UCSD-AML1 (cell line): ENCODE measurements around the gene DCLK1.

Source experiments
- DNase-seq: peaks from one replicate; lab custom pipeline; 2025; ENCODE audit not compliant: unreplicated experiment; lab: John Stamatoyannopoulos, UW

DCLK1 gene

DNA sequence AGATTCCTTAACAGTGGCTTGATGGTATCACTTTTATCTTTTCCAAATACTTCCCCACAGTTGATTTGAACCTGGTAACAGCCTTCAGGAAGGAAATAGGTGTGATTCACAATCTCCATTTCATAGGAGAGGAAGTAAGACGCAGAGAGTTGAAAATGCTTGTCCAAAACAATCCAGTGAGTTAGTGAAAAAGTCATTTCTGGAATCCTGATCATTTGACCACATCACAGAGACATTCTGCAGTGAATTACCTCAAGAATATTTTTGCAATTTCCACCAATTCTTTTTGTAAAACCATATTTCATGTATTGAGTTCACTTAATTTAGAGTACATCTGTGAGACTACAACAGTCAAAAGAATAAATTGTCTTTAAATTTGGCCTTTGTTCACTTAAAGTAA is 292.8 kb downstream of the DCLK1 start:
- no peak for DNase-seq

DNA sequence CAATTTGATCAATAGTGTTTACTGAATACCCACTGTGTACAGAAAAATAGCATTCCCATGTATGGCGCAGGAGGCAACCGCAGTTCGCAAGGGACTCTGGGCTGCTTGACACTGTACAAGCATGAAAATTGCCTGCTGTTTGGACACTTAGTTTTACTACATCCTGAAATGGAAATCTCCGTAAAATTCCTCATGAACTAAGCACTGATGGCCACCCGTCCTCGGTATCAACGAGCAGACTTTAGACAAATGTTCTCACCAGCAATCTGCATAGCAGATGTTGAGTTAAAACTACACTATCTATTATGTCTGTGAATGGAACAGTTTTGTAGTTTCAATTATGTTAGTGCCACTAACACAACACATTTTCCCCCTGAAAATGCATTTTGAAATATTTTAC is 294.7 kb downstream of the DCLK1 start:
- DNase-seq = no peak

DNA sequence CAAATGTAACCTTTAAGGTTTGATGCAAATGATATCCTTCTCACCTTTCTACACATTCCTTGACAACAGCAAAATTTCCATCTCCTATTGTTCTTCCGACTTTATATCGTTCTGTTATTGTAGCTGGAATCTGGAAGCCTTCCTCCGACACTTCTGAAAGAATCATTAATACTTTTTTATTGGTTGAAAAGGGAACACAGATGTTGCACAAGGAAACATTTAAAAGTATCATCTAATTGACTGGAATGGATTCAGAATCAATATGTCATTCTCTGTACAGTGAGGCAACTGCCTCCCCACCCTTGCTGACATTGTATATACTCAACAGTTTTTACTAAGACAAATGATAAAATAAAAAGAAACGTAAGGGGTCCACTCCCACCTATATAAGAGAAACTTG is 295.2 kb downstream of the DCLK1 start:
- no peak for DNase-seq

DNA sequence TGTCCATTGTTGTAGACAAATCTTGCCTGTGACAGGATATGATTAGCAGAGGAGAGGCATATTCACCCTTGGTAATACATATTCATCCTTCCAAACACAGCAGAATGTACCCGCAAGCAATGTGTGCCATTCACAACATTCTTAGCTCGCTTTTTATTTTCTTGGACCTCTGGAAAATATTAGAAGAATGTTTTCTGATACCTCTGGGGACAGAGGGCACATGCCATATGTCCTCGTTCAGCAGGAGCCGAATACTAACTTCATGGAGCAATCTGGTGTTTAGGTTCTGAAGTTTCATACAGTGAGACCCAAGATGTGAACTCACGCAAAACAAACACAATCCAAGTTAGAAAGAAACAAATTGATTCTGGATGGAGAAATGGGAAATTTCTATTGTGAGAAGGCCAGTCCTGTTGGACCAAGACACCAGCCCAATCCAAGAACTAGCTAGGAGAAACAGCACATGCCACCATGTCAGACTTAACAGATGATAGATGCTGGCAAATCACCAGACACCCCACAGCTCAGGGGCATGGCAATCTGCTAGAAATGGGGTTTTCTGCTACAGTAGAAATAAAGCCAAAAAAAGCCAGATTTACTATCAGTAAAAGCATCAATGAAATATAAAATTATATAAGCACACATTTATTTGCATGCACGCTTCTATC is 297.4 kb downstream of the DCLK1 start:
- no peak for DNase-seq

DNA sequence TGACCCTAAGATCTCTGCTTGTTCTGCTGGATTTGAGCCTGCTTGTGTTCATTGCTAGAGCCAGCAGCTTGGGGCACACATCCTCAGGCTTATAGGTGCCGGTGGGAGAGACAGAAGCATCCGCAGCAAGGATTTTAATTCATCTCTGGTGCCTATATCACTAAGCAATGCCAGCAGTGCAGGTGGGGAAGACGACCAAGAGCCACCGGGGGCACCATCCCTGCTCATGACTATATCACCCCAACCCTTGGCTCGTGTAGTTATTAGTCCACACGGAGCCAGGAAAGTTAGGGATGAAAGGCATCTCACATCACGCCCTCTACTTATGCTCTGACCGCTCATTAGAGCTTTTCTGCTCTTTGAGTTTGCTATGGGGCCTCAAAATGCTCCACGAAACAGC is 298.2 kb downstream of the DCLK1 start:
- DNase-seq = no peak

DNA sequence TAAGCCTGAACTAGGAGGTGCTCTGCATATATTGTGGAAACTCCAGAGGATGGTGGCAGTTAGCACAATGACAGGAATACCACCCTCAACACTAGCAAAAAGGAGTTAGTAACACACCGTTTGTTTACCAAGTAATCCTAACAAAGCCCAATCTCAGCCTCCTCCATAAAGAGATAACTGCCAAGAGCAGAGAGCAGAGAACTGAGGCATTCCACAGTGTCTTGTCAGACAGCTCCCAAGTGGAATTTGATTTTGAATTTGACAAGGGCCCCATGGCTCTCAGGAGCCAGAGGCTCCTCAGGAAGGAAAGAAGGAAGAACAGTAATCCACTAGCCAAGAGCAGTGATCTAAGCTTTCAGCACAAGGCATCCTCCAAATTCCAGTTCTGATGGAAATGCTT is 298.6 kb downstream of the DCLK1 start:
- no peak for DNase-seq

DNA sequence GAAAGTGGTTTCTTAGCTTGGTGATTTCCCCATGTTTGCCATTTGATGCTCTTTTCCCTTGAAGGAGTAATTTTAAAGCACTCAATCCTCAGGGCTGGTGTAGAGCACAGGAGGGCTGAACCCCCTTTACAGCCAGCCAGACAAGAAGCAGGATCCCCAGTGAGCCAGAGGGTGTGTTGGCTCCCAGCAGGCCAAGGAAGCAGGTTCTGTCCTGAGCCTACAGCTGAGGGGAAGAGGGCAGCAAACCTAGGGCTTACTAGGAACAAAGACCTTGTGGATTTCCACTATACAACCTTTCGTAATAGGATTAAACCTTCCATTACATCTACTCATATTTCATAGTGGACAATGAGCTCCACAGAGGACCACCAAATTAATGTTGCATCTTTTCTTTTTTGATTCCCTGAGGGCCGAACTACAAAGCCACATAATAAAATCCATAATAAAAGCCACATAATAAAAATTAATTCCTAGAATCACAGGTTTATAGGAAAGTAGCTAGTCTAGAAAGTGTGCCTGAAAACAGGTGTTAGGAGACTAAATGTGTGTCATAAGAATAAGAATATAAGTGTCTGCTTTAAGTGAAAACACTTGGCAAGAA is 300.2 kb downstream of the DCLK1 start:
- DNase-seq = no peak

DNA sequence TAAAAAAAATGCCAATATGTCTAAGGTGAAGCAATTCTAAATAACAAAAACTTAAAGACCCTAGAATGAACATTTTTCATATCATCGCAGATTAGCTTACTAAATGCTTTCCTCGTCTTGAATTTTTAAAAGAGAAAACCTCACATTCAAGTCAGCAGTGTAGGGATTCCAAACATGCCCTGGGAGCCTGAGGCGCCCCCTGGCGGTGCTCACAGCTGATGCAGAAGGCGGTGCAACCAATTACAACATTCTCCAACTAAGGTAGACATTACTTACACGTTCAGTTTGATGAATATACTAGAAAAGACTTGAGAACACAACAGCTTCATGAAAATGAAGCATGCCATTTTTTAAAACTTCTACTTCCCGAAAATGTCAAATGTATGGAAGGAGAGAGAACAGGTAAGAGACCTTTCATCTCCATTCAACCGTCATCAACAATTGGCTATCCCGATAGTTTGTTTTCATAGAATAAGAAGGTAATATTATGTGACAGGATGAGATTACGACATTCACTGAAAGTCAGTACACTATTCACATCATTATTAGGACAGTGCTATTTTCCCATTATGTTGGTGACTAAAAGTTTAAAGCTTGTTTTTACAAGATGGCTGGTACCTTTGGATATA is 304.4 kb downstream of the DCLK1 start:
- peak; percentile 18 for DNase-seq

DNA sequence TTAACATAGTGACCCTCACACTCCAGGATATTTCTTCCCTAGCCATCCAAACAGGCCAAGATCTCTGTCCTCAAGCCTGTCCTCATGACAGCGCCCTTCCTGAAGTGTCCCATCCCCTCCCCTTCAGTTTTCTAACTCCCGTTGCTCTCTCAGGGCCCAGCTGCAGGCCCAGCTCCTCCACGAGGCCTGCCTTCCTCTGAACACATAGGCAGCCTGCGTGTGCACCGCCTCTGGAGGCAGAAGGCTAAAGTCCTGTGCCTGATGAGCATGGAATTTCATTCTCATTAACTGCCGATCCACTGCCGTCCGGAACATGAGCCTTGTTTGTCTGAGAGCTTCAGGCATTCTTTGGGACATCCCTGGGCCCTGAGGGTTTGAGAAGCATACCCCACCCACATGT is 306.4 kb downstream of the DCLK1 start:
- no peak for DNase-seq

DNA sequence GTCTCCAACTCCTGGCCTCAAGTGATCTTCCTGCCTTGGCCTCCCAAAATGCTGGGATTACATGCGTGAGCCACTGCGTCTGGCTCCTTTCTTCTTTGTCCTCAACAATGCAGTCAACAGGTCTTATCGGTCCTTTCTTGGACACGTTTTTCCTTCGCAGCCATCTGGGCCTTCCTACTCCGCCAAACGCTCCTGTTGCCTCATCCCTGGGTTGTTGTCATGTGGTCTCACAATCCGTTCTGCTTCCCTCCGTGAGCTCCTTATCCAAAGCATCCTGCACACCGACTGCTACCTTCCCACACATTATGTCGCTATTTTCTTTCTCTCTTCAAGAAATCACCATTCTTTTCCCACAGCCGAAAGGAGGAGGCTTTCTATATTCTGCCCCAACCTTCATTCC is 306.8 kb downstream of the DCLK1 start:
- DNase-seq = no peak

DNA sequence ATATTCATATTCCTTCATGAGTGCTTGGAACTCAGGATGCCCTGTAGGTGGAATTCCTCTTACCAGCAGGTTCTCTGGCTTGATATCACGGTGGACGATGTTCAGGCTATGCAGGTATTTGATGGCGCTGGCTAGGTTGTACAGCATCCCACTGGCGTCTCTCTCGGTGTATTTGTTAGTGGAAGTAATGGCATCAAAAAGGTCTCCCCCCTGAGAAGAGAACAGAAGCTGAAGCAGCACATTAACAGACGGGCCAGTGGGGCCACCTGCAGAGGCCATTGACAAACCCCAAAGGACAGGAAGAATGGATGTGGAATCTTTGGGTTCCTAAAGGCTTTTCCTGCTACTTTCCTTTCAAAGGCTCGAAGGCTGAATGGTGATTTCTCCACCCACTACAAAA is 308.5 kb downstream of the DCLK1 start:
- no peak for DNase-seq

DNA sequence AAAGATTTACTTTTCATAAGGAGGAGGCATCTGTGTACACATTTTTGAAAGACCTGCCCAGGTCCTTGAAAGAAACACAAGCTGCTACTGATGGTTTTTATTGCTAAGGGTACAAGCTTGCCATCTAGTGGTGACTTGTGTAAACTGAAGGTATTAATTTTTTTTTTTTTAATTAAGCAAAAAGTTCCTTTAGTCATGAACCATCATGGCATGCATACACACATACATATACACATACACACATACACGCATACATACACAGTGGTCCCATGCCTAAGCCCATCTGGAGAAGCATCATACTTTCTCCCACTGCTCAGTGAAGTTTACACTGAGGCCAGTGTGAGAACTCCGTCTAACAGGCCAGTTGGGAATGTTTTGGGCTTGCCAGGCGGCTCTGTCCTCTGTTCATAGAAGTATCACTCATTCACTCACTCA is 312.5 kb downstream of the DCLK1 start:
- no peak for DNase-seq

DNA sequence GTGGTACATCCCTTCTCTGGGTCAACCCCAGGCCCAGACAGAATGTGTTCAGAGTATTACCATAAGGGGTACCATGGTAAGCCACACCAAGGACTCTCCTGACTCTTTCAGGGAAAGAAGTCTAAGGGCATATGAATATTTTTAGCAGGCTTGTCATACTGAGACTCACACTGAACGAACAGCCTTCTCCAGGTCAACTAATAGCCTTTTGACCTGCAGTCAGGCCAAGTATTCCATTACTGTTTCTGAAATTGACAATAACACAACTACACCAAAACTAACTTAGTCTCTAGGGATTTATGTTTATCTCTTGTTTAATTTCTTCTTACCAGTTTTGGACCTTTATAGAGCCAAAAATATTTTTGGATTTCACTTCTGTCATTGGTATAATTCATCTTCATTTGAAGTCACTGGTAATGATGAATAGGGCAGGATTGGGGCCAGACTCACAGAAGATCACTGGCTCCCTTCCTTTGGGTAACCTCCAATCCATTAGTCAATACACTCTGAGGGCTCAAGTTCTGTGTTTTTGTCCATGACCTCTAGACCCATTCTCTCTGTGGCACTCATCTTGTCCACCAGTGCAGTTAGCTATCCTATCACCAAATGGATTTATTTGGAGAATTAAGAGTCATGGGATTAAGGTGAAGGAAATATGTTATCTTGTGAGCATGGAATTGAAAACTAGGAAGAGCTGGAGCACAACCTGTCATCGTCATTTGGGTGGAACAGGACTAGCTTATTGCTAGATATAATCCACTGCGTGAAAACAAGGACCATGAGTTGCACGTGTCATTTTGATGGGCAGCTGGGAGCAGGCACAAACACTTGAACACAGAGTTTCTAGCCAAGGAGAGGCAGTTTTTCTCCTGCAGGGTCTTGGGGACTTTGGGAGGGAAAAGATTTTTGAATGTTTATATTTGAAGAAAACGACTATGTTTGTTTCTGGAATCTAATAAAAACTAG is 313.3 kb downstream of the DCLK1 start:
- DNase-seq = no peak

DNA sequence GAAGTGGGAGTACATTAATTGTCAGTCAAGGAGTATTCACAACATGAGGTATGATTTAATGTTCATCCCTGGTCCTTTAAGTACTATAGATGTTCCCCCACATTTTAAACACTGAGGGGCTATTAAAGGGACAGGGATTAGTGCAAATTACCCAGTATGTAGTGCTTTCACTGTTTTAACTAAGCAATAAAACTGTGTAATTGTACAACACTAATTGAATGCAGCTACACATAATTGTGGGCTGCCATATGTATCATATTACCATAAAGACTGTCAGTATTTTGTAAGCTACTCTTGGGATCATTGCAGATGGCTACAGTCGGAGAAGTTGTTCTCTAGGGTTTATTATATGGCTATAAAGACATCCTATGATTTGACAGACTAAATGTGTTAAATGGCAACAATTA is 316.6 kb downstream of the DCLK1 start:
- DNase-seq = no peak

DNA sequence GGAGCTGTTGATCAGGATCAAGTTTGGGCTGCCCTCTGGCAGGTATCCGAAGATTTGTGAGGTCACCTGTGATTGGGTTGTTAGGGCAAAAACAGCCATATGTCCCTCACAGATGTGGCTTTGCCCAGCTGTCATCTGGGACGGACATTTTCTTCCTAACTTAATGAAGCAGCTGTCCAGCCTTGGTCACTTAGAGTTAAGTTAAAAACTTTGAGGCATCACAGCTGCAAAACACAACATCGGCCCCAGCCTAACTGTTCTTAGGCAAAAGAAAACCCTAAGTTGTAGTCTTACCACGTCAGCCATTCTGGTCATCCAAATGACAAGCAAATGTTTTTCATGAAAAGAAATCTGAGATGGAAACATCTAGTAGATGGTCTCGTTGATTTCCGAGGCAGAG is 318.4 kb downstream of the DCLK1 start:
- DNase-seq = no peak

DNA sequence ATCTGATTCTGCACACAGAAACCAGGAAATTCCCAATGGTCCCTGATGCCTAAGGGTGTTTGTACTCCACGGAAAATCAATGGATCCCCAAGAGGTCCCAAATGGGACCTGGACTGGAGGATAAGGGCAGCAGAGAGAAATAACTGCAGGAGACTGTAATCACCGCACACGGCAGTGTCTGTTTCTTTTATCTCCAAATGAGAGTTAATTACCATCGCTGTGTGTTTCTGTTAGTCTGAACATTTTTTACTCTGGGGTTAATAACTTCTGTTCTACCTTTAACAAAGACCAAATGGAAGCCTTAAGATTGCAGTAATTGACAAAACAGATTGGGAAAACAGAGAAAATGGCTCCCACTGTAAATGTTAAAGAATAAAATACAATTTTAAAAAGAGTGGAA is 320.9 kb downstream of the DCLK1 start:
- DNase-seq = no peak

DNA sequence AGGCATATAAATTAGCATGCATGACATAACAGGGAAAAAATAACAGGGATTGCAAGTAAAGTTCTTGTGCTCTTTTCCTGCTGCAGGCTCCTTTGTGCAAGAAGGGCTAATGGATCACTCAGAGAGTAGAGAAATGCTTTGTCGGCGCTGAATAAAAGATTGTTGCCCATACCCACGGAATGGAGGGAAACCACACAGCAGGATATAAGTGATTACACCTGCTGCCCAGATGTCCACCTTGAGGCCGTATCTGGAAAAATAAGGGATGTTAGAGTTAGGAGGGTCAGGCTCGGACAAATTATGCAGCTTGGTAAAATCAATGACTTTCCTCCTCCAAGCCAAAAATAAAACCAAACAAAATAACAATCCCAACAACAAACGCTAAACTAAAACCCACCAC is 322.3 kb downstream of the DCLK1 start:
- no peak for DNase-seq

DNA sequence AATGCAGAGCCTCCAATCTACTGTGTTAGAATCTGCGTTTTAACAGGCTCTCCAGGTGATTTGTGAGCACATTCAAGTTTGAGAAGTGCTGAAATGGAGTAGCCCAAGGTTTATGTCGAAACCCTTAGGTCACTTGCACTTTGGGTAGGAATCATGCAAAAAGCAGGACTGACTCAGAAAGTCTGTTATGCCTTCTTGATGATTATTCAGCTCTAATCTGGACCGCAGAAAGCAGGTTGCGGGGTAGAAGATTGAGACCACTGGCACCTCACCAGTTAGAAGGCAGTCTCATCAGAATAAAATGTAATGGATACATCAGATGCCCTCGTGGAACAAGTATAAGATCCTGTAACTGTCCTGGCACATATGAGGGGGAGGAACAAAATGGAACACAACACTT is 326.3 kb downstream of the DCLK1 start:
- DNase-seq = no peak

DNA sequence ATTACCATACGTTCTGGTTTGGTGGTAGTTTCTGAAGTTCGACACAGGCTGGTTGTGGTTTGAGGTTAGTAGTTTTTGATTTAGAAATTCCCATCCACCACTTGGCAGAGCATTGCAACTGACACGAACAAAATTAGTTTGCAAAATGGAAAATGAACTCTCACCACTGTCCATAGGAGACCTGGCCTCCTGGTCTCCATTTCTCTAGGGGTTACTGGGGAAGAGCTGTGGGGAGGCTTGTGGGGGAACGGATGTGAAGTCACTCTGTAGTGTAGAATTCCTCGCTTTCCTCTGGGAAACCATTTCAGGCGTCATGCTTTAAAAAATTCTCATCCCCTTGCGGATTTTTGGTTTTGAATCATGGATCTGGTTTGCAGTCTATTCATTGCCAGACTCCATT is 333.2 kb downstream of the DCLK1 start:
- no peak for DNase-seq

DNA sequence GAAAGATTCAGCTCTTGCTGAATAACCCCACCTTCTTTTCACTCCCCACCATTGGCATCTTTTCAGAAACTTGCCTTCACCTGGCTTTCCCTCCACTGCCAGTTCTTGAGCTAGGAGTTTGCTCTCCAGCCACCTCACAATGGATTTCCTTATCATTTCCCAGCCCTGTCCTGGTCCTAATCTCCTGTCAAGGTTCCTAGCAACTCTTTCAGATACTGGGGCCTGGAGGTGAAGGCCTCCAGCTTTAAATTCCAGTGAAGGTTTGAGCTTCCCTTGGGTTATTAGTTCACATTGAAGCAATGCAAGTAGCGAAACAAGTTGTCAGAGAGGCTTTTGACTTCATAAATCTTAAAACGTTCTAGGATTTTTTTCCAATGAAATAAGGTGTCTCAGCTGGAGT is 333.9 kb downstream of the DCLK1 start:
- DNase-seq = no peak

DNA sequence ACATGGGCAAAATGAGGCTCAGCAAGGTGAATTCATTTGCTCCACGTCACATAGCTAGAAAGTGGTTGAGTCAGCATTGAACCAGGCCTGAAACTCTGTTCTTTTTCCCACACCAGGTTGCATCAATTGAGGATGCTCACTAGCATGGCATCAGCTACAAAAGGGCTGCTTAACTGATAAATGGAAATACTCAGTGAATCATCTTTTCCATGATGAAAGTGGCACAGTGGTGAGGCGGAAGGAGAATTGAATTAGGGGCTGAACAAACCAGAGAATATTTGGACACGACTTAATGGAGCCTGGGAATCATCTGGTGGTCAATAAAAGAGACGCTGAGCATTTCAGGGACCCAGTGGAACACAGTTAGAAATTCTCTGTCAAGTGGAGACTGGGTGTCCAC is 334.6 kb downstream of the DCLK1 start:
- no peak for DNase-seq
